ENCODE data around the gene CHRND. TPM values are rescaled to one million over a fixed set of nuclear protein-coding genes. Genes with fewer than 3 reads are reported as not detected.

Gene CHRND
- total and polyA plus RNA-seq, 2 of the 4 experiments (the other 2 are of a cell fraction), result not detected

GRCh38 chr2:232533944-232534710 lies 8.2 kb downstream of the CHRND start:
- ATAC-seq (ENCODE audit: low read depth), result peak; percentile 21; the same call in 1 of the 2 replicates
- in situ Hi-C loops (cut with MboI; ENCODE audit: low sequenced_read_pairs), result no loop called here
- H3K27ac ChIP-seq (ENCODE audit: insufficient read depth, low read length), result no peak overlapping the region

More at GRCh38 chr2:232533944-232534710, 8.2 kb downstream of the CHRND start:
- Histone ChIP-seq H2BK120ac (ENCODE audit: low read depth, low read length) (no peak overlapping the region), H3K18ac (ENCODE audit: low read depth, low read length) (no peak overlapping the region), H3K79me1 (ENCODE audit: low read depth in 1 of 2, low read length in 2 of 2) (no peaks in the 10 kb centered on the region), H2AK5ac (ENCODE audit: low read depth, low read length) (no peak overlapping the region), H4K5ac (ENCODE audit: low read depth, low read length) (no peak overlapping the region), H3K14ac (replicated peaks; ENCODE audit: low read depth, low read length) (no peak overlapping the region), H2AFZ (replicated peaks; ENCODE audit: low read length, poor library complexity) (peak overlapping the region; percentile 72), H3K36me3 (ENCODE audit: control insufficient read depth, insufficient read depth, low read length) (no peaks in the 10 kb centered on the region), H4K8ac (ENCODE audit: low read depth in 2 of 2, low read length in 2 of 2) (no peak overlapping the region), H3K4ac (ENCODE audit: low read depth, low read length) (no peak overlapping the region), H2BK5ac (ENCODE audit: low read depth, low read length, poor library complexity, severe bottlenecking) (no peak overlapping the region), H3K27me3 (ENCODE audit: control insufficient read depth, insufficient read depth, low read length) (peaks cover 17% of the 10 kb centered on the region), H3K9me3 (ENCODE audit: control insufficient read depth, insufficient read depth, low read length) (peaks cover 6% of the 10 kb centered on the region), H4K20me1 (ENCODE audit: insufficient read depth, low read length) (no peaks in the 10 kb centered on the region), H2BK15ac (ENCODE audit: low read depth, low read length) (no peak overlapping the region), H4K91ac (ENCODE audit: insufficient read depth, low read depth, low read length) (no peak overlapping the region), H3K23ac (ENCODE audit: low read depth, low read length) (no peak overlapping the region), H2BK20ac (ENCODE audit: low read depth, low read length) (no peak overlapping the region), H3K4me2 (ENCODE audit: low read depth, low read length) (no peak overlapping the region), H2AK9ac (replicated peaks; ENCODE audit: low read depth, low read length, poor library complexity) (no peak overlapping the region), H3K9ac (ENCODE audit: low read depth, low read length) (no peak overlapping the region), H3K4me3 (ENCODE audit: insufficient read depth, low read depth, low read length) (no peak overlapping the region), H3K56ac (ENCODE audit: extremely low read depth, insufficient read depth, low read length) (no peak overlapping the region), H3K4me1 (ENCODE audit: control insufficient read depth, insufficient read depth, low read length) (no peaks in the 10 kb centered on the region; the same call in 1 of the 2 replicates), H3K9me1 (ENCODE audit: insufficient read depth, low read length) (no peaks in the 10 kb centered on the region)
- intact Hi-C loops (cut with micrococcal nuclease), result no loop called here
- 20% methylated on average over 1 of the region's 13 CpGs; no CpG with 5 or more reads in 1 of the 2 experiments for WGBS, 2 experiments (ENCODE audit: extremely low coverage in 2 of 2, insufficient read length in 1 of 2)
- ChIA-PET CTCF (no interaction called here), POLR2A (ENCODE audit: unreplicated experiment) (interaction anchor here (0.6 kb wide), 1 partner anchor 10 kb away, joined by 4 read pairs; no protein-coding TSS in a partner anchor)
- no TSS peak for BruUV-seq (replicated peaks)
- peak; percentile 13 for DNase-seq
- no peak for TF ChIP-seq CEBPB (IDR thresholded peaks at IDR 0.05; ENCODE audit: low read depth, low read length)
- TF ChIP-seq RCOR1 (IDR thresholded peaks at IDR 0.05; ENCODE audit: insufficient replicate concordance, low read length), result no peak
- TF ChIP-seq BHLHE40 (IDR thresholded peaks at IDR 0.05; ENCODE audit: low read depth, low read length), result no peak
- no peak for TF ChIP-seq NFE2L2 (IDR thresholded peaks at IDR 0.05; ENCODE audit: low read depth, low read length)
- dilution Hi-C loops (cut with HindIII; ENCODE audit: low sequenced_read_pairs, unreplicated experiment), result no loop called here
